B cell (primary cell): ENCODE data around the gene IWS1. TPM values are rescaled to one million over a fixed set of nuclear protein-coding genes. Genes with fewer than 3 reads are reported as not detected.

Experiments used
- ATAC-seq: fragments of 200-7000 bp; cut with Tn5 transposase; one replicate; pipeline ENCODE4 v1.10.0; 2021; ENCODE audit warnings: low read depth, mild to moderate bottlenecking, moderate number of reproducible peaks, moderate library complexity
- CTCF ChIA-PET: fragments of 350-600 bp; sonication (Branson Sonifier 250); formaldehyde crosslinking; loops from one replicate; lab custom pipeline; 2021; ENCODE audit warnings: antibody characterized with exemption, inconsistent platforms; lab: Charles Lee
- POLR2A ChIA-PET: fragments of 350-600 bp; sonication (Branson Sonifier 250); formaldehyde crosslinking; loops from one replicate; lab custom pipeline; 2021; ENCODE audit warnings: antibody characterized with exemption; lab: Charles Lee
- DNase-seq: peaks from one replicate; pipeline ENCODE4 v3.0.0; 2013
- H2AFZ ChIP-seq: 2 replicates; pipeline ENCODE4 v1.6.1; 2012; ENCODE audit warnings: mild to moderate bottlenecking, low read depth, low read length; ENCODE audit not compliant: insufficient read depth, poor library complexity, severe bottlenecking
- H3K27ac ChIP-seq, 2 donors: 1 replicate in 1 of 2; 2 replicates in 1 of 2; pipeline ENCODE4 v1.5.1; 2012 to 2013; ENCODE audit warnings: low read length in 2 of 2, mild to moderate bottlenecking in 2 of 2, moderate library complexity in 1 of 2
- H3K27me3 ChIP-seq, 4 experiments: fragments of 200-600 bp in 1 of 4; sonication (generic) in 1 of 4; replicated peaks in 1 of 4; 1 replicate in 2 of 4; 2 replicates in 2 of 4; pipeline versions ENCODE4 v1.6.1 to v1.7.0; 2013 to 2016; ENCODE audit warnings: low read length in 3 of 4, mild to moderate bottlenecking in 2 of 4, mixed read lengths in 1 of 4, moderate library complexity in 1 of 4; ENCODE audit not compliant: insufficient read depth in 4 of 4, control insufficient read depth in 3 of 4; ENCODE audit errors: control extremely low read depth in 1 of 4
- H3K36me3 ChIP-seq, 2 experiments: replicated peaks in 1 of 2; 1 replicate in 1 of 2; 2 replicates in 1 of 2; pipeline versions ENCODE4 v1.6.1 to v1.7.1; 2013; ENCODE audit warnings: low read length in 1 of 2; ENCODE audit not compliant: insufficient read depth in 2 of 2, control insufficient read depth in 1 of 2; ENCODE audit errors: control extremely low read depth in 1 of 2, extremely low read depth in 1 of 2
- H3K4me1 ChIP-seq, 2 donors: fragments of 200-600 bp in 1 of 2; sonication (generic) in 1 of 2; 1 replicate in 1 of 2; 2 replicates in 1 of 2; pipeline versions ENCODE4 v1.5.1 to v1.6.1; 2013 to 2017; ENCODE audit warnings: low read length in 2 of 2; ENCODE audit not compliant: control insufficient read depth in 2 of 2, insufficient read depth in 2 of 2
- H3K4me2 ChIP-seq: replicated peaks from 2 replicates; pipeline ENCODE3; 2012; ENCODE audit warnings: mild to moderate bottlenecking, low read depth, low read length; ENCODE audit not compliant: poor library complexity, severe bottlenecking
- H3K4me3 ChIP-seq, 5 experiments: fragments of 200-600 bp in 1 of 5; sonication (generic) in 1 of 5; 1 replicate in 3 of 5; 2 replicates in 2 of 5; pipeline versions ENCODE4 v1.5.1 to v1.7.0; 2011 to 2016; ENCODE audit warnings: low read length in 4 of 5, mild to moderate bottlenecking in 4 of 5, low read depth in 2 of 5, control low read depth in 1 of 5, moderate library complexity in 1 of 5; ENCODE audit not compliant: insufficient read depth in 1 of 5; ENCODE audit errors: control extremely low read depth in 1 of 5, extremely low read depth in 1 of 5
- H3K79me2 ChIP-seq: fragments of 200-600 bp; sonication (generic); one replicate; pipeline ENCODE4 v1.6.0; 2016; ENCODE audit warnings: low read length; ENCODE audit not compliant: control insufficient read depth, insufficient read depth
- H3K9ac ChIP-seq: fragments of 200-600 bp; sonication (generic); 2 replicates; pipeline ENCODE4 v1.6.1; 2017; ENCODE audit warnings: mild to moderate bottlenecking, low read length, moderate library complexity
- H3K9me3 ChIP-seq, 3 donors: one replicate each; pipeline versions ENCODE4 v1.6.1 to v1.7.1; 2013; ENCODE audit warnings: low read length in 2 of 3; ENCODE audit not compliant: control insufficient read depth in 2 of 3, insufficient read depth in 1 of 3; ENCODE audit errors: control extremely low read depth in 1 of 3
- H4K20me1 ChIP-seq: 2 replicates; pipeline ENCODE4 v1.6.0; 2012; ENCODE audit warnings: mild to moderate bottlenecking, low read length; ENCODE audit not compliant: insufficient read depth, control insufficient read depth, poor library complexity, severe bottlenecking
- H3K27ac Mint-ChIP-seq: one replicate; pipeline ENCODE4 v1.8.0; 2021; ENCODE audit warnings: mixed read lengths
- H3K27me3 Mint-ChIP-seq: one replicate; pipeline ENCODE4 v1.8.0; 2021; ENCODE audit warnings: mixed read lengths
- H3K4me1 Mint-ChIP-seq: one replicate; pipeline ENCODE4 v1.8.0; 2021; ENCODE audit warnings: mixed read lengths
- H3K4me3 Mint-ChIP-seq: one replicate; pipeline ENCODE4 v1.8.0; 2021; ENCODE audit warnings: mixed read lengths
- H3K9me3 Mint-ChIP-seq: one replicate; pipeline ENCODE4 v1.8.0; 2022; ENCODE audit warnings: mixed read lengths; ENCODE audit not compliant: insufficient read depth
- CTCF ChIP-seq: fragments of 200-600 bp; IDR thresholded peaks from one replicate; pipeline ENCODE4 v1.8.0; 2022; ENCODE audit warnings: antibody characterized with exemption, mild to moderate bottlenecking
- EZH2 ChIP-seq: IDR thresholded peaks from 2 replicates; pipeline ENCODE4 v1.6.1; 2012; ENCODE audit warnings: borderline replicate concordance, low read depth, mild to moderate bottlenecking, moderate library complexity, low read length; ENCODE audit not compliant: insufficient read depth, poor library complexity, severe bottlenecking
- WGBS: methylation state at CpG from one replicate; pipeline ENCODE4 v1.1.5; 2013; ENCODE audit warnings: missing lambda C conversion rate; ENCODE audit not compliant: insufficient coverage; 5-methylcytosine and 5-hydroxymethylcytosine counted together
- intact Hi-C: fragments of 100-400 bp; cut with micrococcal nuclease; formaldehyde crosslinking; loops from one replicate; pipeline ENCODE4 v1.10.0; 2022
- polyA plus RNA-seq: library from polyadenylated mRNA; depleted of rRNA; stranded (reverse); fragments of >200 nt; gene quantifications from 2 replicates; pipeline ENCODE4 v1.2.3, GENCODE V29; 2012
- total RNA-seq, 2 donors: library from RNA; stranded (reverse); fragments of 120-200 nt in 1 of 2; gene quantifications; 1 replicate in 1 of 2; 2 replicates in 1 of 2; pipeline versions ENCODE4 v1.2.3 to v1.2.4, GENCODE V29; 2013 to 2022

IWS1 gene
- total and polyA plus RNA-seq, 2 donors (not counting 1 experiment from before 2014, with no cell fraction given), result 22.5 to 45.9 TPM

- intact Hi-C loops, result no loop called here
- H3K27me3 Mint-ChIP-seq, result no peaks in the 10 kb centered on the region
- 100% methylated on average over 2 of the region's 9 CpGs for WGBS
- no peaks in the 10 kb centered on the region for H3K9me3 Mint-ChIP-seq
- H3K4me3 Mint-ChIP-seq, result no peak overlapping the region
- TF ChIP-seq EZH2, result no peak
- no peak for TF ChIP-seq CTCF
- H3K4me1 ChIP-seq, result no peaks in the 10 kb centered on the region
- H3K4me1 Mint-ChIP-seq, result no peaks in the 10 kb centered on the region
- no peak overlapping the region for H3K4me3 ChIP-seq
- peaks cover 0 to 19% (median 11%) of the 10 kb centered on the region in 3 donors for H3K9me3 ChIP-seq
- ATAC-seq (no peak), DNase-seq (no peak)
- H3K9ac ChIP-seq, result no peak overlapping the region
- H3K4me2 ChIP-seq, result no peak overlapping the region
- H2AFZ ChIP-seq, result no peak overlapping the region
- no peaks in the 10 kb centered on the region for H3K27me3 ChIP-seq
- no peaks in the 10 kb centered on the region for H4K20me1 ChIP-seq
- ChIA-PET CTCF (interaction anchor here (0.6 to 0.9 kb wide), 2 partner anchors 23 to 26 kb away, joined by 3 to 4 read pairs; no protein-coding TSS in a partner anchor), POLR2A (no interaction called here)
- no peak overlapping the region for H3K27ac Mint-ChIP-seq
- no peak overlapping the region for H3K27ac ChIP-seq
- H3K36me3 ChIP-seq, result no peaks in the 10 kb centered on the region
- H3K79me2 ChIP-seq, result no peaks in the 10 kb centered on the region
Measured at GRCh38 chr2:127437056-127437455, 89.2 kb downstream of the IWS1 start.

GRCh38 chr2:127434515-127434914, 91.8 kb downstream of the IWS1 start:
- no peak overlapping the region for H2AFZ ChIP-seq
- H3K4me2 ChIP-seq, result no peak overlapping the region
- H3K27ac ChIP-seq, result no peak overlapping the region
- ChIA-PET CTCF (interaction anchor here (1.7 kb wide), 1 partner anchor 45 kb away, joined by 4 read pairs; no protein-coding TSS in a partner anchor), POLR2A (no interaction called here)
- no peak overlapping the region for H3K4me3 ChIP-seq
- no peak overlapping the region for H3K27ac Mint-ChIP-seq
- no peak overlapping the region for H3K9ac ChIP-seq
- H4K20me1 ChIP-seq, result no peaks in the 10 kb centered on the region
- no peaks in the 10 kb centered on the region for H3K36me3 ChIP-seq
- 100% methylated on average over 3 of the region's 6 CpGs for WGBS
- no peaks in the 10 kb centered on the region for H3K27me3 ChIP-seq
- TF ChIP-seq EZH2, result no peak
- no peak for TF ChIP-seq CTCF
- H3K27me3 Mint-ChIP-seq, result no peaks in the 10 kb centered on the region
- intact Hi-C loops, result no loop called here
- H3K4me3 Mint-ChIP-seq, result no peak overlapping the region
- no peaks in the 10 kb centered on the region for H3K79me2 ChIP-seq
- ATAC-seq (no peak), DNase-seq (no peak)
- peaks cover 0 to 5% (median 0%) of the 10 kb centered on the region in 3 donors for H3K9me3 ChIP-seq
- H3K9me3 Mint-ChIP-seq, result no peaks in the 10 kb centered on the region
- H3K4me1 Mint-ChIP-seq, result no peaks in the 10 kb centered on the region
- H3K4me1 ChIP-seq, result no peaks in the 10 kb centered on the region
